Epidermal melanocyte (primary cell): ENCODE data around the gene DAP.
"Not testable (repeated sequence)": the region's sequence is repeated elsewhere in the genome, so short reads cannot be mapped to it uniquely, and the experiment has no call there.

Source experiments
- DNase-seq: peaks from one replicate; pipeline ENCODE4 v3.0.0; 2011; ENCODE audit warnings: low spot score; ENCODE audit not compliant: insufficient read length

DAP gene

DNA sequence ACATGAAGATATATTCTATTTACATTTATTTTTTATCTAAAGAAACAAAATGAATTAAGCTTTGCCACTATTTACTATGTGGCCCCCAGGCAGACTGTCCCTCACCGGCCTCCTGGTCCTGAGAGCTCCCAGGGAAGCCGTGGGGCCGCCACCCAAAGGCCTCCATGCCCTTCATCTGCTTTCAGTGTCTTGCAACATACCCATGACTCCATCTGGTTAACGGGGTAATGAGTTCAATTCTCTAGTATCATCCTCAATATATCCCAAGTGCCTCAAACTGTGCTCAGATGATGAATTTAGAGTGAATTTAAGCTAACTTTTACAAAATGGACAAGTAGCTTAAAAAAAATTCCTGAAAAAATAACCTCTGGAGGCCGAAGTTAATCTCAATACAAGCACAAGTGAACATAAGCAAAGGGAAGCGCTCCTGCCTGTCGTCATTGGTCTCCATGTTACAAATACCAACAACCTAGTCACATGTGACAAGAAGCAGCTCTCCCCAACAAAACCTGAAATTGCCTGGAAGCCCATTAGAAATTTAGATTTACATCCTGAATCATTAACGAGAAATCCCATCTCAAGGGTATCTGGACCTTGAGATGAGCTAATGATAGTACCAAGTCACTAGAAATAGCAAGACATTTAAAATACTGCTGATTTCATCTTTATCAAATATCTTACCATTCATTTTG, 26.1 kb downstream of the DAP start:
- DNase-seq, result no peak

DNA sequence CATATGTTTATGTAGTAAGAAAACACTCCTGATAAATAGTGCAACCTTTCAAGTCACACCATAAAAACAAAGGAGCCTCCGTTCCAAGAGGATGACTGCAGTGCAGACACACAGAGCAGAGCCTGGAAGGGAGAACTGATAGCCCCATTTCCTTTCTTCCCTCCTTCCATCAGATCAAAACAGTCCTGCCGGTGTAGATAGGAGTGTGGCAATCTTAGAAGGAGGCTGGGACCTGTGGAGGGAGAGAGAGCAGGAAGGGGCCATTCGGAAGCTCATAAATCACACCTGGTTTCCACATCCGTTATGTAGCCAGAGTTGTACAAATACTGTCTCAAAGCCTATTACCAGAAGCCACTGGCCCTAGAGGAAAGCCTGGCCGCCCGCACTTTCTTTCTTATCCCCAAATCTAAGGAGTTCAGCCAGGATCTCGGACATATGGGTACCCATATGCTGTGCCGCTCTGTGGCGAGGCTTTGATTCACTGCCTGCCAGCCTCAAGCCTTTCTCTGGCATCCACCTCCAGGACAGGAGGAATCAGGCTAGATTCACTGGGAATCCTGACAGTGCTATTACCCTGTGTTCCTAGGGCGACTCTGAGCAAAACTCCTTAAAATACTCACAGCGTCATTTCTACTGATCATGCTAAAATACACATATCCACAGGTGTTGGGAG, 26.9 kb downstream of the DAP start:
- DNase-seq, result no peak

DNA sequence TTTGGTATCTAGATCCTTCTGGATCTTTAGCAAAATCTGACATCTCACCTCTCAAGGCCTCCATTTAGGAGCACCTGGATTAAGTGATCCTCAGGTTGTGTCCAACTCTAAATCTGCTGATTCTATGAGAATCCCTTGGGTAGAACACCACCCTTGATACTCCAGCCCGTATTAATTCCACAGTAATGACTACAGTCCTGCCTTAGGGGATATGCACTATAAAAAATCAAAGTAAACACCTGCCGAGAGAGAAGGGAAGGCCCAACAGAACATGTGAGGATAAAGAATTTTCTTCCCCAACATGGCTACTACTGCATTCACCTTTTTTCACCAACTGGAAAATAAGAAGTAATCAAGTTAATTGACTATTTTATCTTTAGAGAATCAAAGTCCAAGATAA, 27.6 kb downstream of the DAP start:
- no peak for DNase-seq

DNA sequence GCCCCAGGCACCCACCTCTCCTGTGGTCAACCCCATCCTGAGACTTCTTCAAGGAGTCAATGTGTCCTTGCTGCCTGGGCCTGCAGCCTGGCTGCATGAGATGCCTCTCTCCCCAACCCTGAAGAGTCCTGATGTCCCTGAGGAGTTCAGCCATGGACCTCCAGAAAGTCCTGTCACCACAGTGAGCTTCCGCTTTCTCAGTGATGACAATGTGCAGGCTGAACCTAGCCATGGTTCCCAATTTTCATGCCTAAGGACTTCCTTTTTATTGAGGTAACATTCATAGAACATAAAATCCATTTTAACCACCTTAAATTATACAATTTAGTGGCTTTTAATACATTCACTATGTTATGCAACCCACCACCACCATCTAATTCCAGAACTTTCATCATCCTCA, 29.1 kb downstream of the DAP start:
- DNase-seq, result no peak

DNA sequence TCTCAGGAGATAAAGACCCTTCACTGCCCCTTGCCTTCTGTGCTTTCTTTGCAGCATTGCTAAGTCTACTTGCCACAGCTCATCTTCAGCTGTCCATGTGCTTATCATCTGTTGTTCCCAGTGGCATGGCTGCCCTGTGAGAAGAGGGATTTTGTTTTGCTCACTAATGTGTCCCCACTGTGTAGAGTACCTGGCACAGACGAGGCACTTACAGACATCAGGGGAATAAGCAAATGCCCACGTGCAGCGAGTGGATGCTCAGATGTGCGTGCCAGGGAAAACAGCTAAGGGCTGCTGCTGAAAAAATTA, 31.0 kb downstream of the DAP start:
- no peak for DNase-seq

DNA sequence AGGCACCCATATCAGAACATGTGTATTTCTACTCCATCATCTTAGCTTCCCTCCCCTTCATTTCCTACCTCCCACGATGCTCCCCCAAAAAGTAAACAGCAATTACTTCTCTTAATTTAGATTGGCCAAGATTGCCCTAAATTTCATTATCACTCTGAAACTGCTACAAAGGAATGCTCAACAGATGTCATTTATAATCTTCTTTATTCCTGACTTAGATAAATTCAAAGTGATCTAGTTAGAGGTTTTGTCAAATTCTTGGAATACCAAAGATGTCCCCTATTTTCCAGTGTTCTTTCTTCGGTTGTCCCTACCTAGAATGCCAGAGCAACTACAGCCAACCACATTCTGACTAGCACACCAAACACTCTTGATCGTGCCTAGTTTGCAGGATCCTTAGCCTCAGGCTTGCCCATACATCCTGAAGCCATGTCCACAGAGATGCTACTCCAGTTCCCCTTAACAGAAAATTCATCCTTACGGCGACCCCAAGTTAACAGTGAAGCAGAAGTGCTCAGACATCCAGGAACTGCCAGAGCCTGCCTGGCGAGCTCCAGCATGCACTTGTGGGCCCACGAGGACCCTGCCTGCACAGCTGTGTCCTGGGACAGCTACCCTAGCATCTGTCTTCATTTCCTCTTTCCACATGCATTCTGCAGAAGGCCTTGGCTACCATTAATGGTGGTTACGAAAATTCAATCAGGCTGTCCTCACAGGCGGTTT, 31.6 kb downstream of the DAP start:
- no peak for DNase-seq

DNA sequence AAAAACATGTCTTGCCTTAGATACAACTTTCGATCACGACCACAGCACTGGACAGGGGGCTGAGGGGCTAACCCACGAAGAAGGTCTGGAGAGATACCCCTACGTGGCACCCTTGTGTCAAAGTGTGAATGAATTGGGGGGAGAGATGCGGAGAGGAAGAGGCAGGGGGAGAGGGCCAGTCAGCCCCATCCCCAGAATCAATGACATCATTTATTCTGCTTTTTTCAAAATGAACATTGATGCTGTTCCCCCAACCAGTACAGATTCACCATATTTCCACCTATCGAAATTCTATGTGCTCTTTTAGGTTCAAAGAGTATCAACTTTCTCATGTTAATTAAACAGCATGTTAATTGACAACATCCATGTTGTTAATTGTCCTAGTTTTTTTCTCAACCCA, 32.4 kb downstream of the DAP start:
- DNase-seq, result no peak

DNA sequence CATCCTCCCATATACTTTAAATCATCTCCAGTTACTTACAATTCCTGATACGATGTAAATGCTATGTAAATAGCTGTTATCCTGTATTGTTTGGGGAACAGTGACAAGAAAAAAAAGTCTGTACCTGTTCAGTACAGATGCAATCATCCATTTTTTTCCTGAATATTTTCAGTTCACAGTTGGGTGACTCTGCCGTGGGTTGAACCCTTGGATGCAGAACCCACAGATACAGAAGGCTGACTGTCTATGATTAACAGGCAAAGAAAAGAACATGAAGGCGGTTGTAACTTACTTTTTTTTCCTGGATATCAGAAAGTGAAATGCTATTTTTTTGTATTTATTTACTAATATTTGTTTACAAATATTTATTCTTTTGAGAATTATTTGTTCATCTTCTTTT, 33.2 kb downstream of the DAP start:
- DNase-seq, result no peak

DNA sequence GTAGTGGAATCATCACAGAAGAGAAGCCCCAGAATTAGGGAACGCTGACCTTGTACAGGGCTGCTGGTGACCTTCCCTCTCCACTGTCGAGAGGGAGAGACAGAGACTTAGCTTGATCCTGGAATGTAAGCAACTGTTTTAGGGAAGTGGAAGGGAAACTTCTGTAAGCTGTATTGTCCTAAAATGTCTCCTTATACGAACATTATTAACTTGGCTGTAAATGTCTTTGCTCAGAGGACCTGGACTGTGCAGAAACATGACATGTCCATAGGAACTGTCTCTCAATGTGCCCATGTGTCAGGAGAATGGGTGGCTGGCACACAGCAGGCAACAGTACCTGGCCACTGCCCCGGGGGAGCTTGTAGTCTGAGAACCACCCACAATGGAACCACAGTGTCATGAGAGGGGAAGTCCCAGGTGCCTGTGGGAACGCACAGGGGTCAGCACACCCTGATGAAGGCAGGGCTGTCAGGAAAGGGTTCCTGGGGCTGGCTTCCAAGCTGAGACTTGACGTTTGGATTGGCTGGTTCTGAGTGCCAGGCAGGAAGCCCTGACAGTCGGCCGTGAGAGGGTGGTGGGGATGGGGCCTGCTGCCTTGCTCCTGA, 34.0 kb downstream of the DAP start:
- no peak for DNase-seq

DNA sequence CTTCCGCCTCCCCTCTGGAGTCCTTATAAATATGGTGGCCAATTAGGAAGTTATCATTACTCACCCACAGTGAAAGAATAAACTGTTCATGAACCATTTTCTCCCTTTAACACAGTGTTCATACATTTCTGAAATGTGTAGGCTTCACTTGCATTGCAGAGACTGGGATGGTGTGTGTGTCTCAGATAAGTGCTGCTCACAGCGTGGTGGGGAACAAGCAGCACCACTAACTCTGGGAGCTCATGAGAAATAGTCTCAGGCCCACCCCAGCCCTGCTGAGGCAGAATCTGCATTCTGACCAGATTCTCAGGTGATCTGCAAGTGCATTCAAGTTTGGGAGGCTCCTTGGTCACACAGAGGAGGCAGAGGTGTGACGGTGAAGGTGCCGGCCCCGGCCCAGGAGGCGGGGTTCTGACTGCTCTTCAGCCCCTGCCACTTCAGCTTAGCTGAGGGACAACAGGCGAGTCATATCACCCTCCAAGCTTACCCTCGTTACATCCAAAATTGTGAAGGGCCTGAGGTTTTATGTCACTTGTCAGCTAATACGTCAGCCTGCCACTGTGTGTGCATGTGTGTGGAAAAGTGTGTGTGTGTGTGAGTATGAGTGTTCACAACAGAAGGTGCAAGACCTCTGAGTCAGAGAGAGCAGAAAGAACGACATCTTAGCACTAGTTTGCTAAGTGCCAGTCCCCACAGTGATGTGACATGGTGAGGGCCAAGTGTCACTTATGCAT, 34.7 kb downstream of the DAP start:
- DNase-seq, result no peak

DNA sequence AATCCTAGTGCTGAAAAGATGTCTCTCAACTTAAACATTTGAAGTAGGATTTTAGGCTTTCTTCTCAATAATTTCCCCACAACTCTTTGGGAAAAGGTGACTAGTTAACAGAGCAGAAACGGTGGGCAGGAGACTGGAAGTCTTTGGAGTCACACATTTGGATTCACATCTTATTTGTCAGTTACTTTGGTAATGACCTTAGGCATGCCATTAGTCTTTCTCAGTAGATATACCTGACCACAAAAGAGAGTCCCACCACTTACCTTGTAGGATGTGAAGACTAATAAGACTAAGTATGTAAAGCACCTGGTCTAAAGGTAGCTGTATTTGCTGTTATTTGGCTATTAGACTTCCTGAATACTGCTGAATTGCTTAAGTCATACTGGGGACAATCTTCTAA, 35.4 kb downstream of the DAP start:
- DNase-seq, result no peak

DNA sequence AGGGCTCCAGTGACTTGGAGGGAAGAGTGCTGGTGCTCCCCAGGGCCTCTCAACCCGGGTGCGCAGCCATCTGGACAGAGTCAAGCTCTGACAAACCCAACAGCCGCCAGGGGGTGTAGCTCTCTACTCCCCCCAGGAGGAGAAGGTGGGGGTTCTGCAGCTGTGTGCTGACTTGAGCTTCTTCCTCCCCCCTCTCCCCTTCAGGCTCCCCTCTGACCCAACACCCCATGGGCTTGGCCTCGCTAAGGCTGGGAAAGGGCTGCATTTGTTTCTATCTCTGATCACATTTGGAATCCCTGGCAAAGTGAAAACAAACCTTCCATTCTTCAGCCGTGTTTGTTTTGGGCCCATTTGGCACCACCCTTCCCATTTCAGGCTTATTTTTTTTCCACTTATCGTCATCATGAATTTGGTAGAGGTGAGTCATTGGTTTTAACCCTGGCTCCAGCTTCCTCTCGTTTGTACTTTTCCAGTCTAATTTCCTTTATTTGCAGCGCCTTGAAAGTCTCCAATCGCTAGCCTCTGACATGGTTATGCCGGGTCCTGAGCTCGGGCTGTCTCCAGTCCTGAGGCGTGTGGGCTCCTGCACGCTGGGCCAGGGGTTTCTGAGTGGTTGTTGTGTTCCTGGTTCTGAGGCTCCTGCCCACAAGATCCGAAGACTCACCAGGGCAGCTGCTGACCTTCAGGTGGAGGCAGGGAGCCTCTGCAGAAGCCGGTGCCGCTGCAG, 36.1 kb downstream of the DAP start:
- DNase-seq, result no peak

DNA sequence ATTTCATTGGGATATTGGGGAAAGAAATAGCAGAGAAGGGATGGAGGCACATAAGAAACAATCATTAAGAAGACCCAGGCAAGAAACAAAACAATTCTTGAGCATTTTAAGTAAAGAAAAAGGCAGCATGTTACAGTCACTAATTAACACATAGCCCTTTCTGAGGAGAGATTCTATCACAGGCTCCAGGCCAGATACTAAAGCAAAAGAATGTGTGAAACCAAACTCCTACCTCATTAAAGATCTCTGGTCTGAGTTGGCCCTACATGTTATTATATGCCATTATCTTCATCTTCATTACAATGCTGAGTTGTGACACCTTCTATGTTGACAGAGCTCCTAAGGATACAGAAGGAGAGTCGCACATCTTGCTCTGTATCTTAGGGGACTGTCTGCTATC, 37.5 kb downstream of the DAP start:
- no peak for DNase-seq

DNA sequence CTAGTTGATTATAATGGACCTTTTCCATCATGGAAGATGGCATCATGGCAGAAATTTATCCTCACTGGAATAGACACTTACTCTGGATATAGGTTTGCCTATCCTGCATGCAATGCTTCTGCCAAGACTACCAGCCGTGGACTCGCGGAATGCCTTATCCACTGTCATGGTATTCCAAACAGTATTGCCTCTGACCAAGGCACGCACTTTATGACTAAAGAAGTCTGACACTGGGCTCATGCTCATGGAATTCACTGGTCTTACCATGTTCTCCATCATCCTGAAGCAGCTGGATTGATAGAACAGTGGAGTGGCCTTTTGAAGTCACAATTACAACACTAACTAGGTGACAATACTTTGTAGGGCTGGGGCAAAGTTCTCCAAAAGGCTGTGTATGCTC, 40.3 kb downstream of the DAP start:
- DNase-seq, result not testable (repeated sequence)

DNA sequence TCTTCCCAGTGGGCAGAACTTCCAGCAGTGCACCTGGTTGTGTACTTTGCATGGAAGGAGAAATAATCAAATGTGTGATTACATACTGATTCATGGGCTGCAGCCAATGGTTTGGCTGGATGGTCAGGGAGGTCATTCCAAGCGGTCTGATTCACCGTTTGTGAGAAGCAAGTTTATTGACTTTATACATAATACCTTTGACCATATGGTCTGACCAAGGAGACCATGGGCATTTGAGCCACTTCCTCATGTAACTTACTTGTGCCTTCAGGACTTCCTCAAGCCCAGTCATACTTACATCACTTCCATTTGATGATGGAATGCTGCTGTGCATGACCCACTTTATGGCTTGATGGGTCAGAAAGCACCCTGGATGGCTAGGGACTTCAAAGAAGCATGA, 41.1 kb downstream of the DAP start:
- DNase-seq, result no peak

DNA sequence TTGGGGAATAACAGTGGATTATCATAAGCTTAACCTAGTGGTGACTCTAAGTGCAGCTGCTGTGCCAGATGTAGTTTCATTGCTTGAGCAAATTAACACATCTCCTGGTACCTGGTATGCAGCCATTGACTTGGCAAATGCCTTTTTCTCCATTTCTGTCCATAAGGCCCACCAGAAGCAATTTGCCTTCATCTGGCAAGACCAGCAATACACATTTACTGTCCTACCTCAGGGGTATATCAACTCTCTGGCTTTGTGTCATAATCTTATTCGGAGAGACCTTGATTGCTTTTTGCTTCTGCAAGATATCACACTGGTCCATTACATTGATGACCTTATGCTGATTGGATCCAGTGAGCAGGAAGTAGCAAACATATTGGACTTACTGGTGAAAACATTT, 42.4 kb downstream of the DAP start:
- DNase-seq, result not testable (repeated sequence)

DNA sequence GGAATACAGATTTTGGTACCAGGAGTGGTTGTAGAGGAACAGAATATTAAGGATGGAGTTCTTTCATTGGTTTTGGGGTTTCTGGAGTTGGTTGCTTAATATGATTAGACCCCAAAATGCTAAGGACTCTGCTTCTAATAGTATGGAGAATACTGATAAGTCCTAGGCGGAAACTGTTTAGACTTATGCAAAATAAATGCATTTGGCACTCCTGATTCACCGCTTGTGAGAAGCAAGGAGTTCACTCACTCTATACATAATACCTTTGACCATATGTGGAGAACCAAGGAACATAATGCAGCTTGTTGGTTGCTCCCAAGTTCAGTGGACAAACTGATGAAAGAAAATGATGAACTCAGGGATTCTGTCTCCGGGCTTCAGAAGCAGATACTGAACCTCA, 44.2 kb downstream of the DAP start:
- not testable (repeated sequence) for DNase-seq

DNA sequence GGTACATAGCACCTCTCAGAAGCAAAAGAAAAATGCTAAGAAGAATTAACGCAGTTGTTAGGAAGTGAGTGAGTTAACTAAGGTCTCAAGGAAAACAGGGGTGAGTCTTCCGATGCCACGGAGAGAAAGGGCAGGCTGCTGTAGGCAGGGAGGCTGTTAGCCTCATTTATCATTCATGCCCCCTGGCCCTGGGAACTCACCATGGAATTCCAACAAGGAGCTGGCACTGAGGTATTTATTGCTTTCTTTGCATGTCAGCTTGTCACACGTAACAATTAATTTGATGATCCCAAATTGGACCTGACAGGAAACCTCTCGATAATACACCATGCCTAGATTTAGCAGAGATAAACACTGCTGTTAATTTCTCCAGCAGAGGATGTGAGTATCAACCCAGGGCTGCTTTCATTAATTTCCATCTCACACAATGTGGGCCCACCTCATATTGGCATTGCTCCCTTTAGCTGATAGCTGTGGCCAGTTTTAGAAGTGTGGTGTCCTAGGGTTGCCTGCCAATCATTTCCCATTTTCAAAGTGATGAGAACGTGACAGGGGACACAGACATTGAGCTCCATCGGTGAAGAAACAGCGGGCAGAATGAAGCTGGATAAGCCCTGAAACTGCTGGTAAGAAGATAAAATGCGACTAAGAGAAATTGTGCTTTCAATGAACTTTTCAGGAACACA, 45.3 kb downstream of the DAP start:
- no peak for DNase-seq

DNA sequence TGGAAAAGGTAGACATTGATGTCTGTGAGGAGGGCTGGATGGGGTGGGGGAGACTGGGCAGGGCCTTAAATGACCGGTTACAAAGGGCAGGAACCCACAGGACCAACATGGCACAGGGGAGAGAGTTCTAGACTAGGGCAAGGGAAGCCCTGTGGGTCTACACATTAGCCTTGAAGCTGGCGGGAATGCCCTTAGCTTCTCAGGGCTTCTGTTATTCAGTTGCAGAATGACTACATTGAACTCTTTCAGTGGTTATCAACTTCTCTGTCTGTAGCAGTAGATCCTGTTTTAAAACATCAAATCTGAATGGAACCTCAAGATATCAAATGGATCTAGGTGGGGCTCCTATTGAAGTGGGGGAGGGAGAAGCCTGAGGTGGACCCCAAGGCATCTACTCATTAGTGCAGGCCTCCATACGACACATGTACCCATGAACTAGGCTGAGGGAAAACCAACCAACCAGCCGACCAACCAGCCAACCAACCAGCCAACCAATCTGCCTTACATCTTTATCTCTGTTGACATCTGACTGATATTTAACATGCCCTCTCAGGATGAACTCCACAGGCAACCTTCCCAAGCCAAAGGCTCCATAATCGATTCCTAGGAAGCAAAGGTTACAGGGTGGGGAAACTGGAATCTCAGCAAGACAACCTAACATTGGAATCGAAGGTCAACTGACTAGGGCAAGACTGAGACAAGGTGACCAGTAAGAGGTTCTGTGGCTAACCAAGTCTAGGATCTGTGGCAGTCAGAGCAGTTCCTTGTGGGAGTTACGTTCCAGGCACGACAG, 48.3 kb downstream of the DAP start:
- DNase-seq, result no peak

DNA sequence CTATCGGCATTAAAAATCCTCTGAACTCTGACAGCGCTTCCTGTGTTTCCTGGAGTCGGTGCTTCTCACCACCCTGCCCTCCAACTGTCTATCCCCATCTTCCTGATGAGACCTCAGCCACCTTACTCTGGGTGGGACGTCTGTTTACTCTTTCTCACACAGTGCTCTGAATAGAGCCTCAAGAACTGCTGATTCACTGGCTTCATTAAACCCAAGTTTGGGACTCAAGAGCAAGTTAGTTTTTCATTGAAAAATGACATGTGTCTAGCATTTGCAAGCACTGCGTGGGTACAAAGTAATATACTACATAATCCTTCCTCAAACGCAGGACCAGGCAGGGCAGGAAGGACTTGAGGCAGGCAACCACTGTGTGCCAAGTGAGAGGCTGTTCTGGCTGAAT, 49.5 kb downstream of the DAP start:
- no peak for DNase-seq
